Measurements from ENCODE around the gene ODAM. TPM values are rescaled to one million over a fixed set of nuclear protein-coding genes. Genes with fewer than 3 reads are reported as not detected.

The ODAM gene
- polyA plus RNA-seq, 1 experiment: not detected

DNA sequence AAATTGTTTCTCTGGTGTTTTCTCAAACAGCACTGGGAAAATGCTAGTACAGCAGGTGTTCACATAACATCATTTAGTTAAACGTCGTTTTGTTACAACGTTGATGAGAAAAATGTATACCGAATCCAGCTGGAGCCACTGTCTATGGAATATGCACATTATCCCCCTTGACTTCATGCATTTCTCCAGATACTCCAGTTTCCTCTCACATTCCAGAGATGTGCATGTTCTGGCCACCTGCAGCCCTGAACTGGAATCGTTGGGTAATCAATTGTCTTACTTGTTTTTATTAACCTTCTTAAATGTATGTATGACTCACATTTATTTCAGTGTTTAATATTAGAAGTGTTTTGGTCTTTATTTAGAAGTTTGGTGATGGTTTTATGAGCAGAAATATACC is 18.4 kb upstream of the ODAM start:
- TF ChIP-seq, protein P1, sequence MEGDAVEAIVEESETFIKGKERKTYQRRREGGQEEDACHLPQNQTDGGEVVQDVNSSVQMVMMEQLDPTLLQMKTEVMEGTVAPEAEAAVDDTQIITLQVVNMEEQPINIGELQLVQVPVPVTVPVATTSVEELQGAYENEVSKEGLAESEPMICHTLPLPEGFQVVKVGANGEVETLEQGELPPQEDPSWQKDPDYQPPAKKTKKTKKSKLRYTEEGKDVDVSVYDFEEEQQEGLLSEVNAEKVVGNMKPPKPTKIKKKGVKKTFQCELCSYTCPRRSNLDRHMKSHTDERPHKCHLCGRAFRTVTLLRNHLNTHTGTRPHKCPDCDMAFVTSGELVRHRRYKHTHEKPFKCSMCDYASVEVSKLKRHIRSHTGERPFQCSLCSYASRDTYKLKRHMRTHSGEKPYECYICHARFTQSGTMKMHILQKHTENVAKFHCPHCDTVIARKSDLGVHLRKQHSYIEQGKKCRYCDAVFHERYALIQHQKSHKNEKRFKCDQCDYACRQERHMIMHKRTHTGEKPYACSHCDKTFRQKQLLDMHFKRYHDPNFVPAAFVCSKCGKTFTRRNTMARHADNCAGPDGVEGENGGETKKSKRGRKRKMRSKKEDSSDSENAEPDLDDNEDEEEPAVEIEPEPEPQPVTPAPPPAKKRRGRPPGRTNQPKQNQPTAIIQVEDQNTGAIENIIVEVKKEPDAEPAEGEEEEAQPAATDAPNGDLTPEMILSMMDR (IDR thresholded peaks at IDR 0.05; ENCODE audit: low read depth, low read length): no peak
- H3K27ac ChIP-seq (ENCODE audit: low read depth, low read length): no peak overlapping the region
- no peaks in the 10 kb centered on the region for H3K27me3 ChIP-seq (ENCODE audit: control insufficient read depth, insufficient read depth, low read length)
- no peaks in the 10 kb centered on the region for H3K9me3 ChIP-seq (ENCODE audit: control insufficient read depth, insufficient read depth, low read length)
- H3K4me3 ChIP-seq (ENCODE audit: low read depth, low read length): no peak overlapping the region
- ChIA-PET CTCF (interaction anchor here (1.0 kb wide), 1 partner anchor 8 kb away, joined by 3 read pairs; no protein-coding TSS in a partner anchor), POLR2A (no interaction called here)
- DNase-seq (ENCODE audit: low read depth, low spot score): no peak

DNA sequence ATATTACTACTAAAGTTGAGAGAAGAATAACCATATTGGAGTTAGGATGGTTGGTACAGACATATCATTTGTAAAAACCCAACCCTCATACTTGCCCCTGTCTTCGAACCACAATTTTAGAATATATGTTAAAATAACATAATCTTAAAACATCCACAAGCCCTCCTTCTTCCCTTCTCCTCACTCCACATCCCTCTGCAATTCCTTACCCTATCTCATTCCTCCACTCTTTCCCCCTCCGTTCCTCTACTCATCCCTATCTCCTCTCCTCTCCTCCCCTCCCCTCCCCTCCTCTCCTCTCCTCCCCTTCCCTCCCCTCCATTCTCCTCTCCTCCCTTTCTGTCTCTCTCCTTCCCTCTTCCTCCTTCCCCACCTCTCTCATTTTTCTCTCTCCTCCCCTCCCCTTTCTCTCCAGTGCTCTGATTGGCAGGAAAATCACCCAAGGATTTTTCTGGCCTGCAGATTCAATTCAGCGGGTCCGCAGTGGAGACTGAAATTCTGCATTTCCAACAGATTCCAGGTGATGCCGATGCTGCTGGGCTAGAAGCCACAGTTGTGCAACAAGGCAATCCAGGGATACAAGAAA is 17.4 kb upstream of the ODAM start:
- H3K9me3 ChIP-seq (ENCODE audit: control insufficient read depth, insufficient read depth, low read length): no peaks in the 10 kb centered on the region
- CTCF ChIA-PET: no interaction called here
- TF ChIP-seq, protein P1 (IDR thresholded peaks at IDR 0.05; ENCODE audit: low read depth, low read length): no peak
- POLR2A ChIA-PET: no interaction called here
- H3K27me3 ChIP-seq (ENCODE audit: control insufficient read depth, insufficient read depth, low read length): no peaks in the 10 kb centered on the region
- no peak overlapping the region for H3K4me3 ChIP-seq (ENCODE audit: low read depth, low read length)
- no peak for DNase-seq (ENCODE audit: low read depth, low spot score)
- no peak overlapping the region for H3K27ac ChIP-seq (ENCODE audit: low read depth, low read length)

DNA sequence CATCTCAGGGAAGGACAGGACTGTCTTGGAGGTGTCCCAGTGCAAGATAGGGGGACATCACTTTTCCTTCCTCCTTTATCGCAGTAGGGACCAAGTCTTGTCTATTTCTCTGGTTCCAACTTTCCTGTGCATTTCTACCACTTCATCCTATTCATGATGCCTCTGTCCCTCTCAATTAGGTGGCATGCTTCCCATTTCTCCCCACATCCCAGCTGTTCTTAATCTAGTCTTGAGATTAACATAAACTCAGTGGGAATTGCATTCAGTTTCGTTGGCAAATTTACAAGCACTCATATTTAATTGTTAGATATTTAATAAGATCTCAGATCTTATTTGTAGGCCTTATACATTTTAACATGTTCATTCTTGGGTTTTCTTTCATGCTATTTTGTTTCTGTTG is 15.7 kb upstream of the ODAM start:
- CTCF ChIA-PET: no interaction called here
- Histone ChIP-seq H3K4me3 (ENCODE audit: low read depth, low read length) (no peak overlapping the region), H3K27me3 (ENCODE audit: control insufficient read depth, insufficient read depth, low read length) (no peaks in the 10 kb centered on the region), H3K9me3 (ENCODE audit: control insufficient read depth, insufficient read depth, low read length) (no peaks in the 10 kb centered on the region), H3K27ac (ENCODE audit: low read depth, low read length) (no peak overlapping the region)
- no peak for DNase-seq (ENCODE audit: low read depth, low spot score)
- POLR2A ChIA-PET: no interaction called here
- TF ChIP-seq, protein P1 (IDR thresholded peaks at IDR 0.05; ENCODE audit: low read depth, low read length): no peak

DNA sequence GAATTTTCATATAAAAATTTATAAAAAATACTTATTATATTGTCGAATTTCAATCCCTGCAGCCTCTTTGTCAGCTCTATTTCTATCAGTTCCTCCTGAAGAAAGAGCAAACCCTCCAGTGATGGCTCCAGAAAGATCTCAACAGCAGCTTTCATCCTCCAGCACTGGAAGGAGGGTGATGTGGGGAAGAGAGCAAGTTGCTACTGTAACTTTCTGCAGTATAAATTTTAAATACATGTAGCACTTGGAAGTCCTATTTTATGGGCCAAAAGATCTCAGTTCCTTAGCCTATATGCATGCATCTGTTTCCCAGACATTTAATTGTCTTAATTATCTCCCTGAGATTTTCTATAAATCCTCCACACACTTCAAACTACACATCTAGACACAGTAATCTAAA is 13.7 kb upstream of the ODAM start:
- ChIA-PET CTCF (interaction anchor here (0.6 to 2.2 kb wide), 5 partner anchors 11 to 301 kb away, joined by 3 to 12 read pairs (median 6); partner anchors contain the start of gene ODAM), POLR2A (no interaction called here)
- Histone ChIP-seq H3K9me3 (ENCODE audit: control insufficient read depth, insufficient read depth, low read length) (no peaks in the 10 kb centered on the region), H3K4me3 (ENCODE audit: low read depth, low read length) (no peak overlapping the region), H3K27ac (ENCODE audit: low read depth, low read length) (no peak overlapping the region), H3K27me3 (ENCODE audit: control insufficient read depth, insufficient read depth, low read length) (no peaks in the 10 kb centered on the region)
- TF ChIP-seq, protein P1 (IDR thresholded peaks at IDR 0.05; ENCODE audit: low read depth, low read length): no peak
- no peak for DNase-seq (ENCODE audit: low read depth, low spot score)

DNA sequence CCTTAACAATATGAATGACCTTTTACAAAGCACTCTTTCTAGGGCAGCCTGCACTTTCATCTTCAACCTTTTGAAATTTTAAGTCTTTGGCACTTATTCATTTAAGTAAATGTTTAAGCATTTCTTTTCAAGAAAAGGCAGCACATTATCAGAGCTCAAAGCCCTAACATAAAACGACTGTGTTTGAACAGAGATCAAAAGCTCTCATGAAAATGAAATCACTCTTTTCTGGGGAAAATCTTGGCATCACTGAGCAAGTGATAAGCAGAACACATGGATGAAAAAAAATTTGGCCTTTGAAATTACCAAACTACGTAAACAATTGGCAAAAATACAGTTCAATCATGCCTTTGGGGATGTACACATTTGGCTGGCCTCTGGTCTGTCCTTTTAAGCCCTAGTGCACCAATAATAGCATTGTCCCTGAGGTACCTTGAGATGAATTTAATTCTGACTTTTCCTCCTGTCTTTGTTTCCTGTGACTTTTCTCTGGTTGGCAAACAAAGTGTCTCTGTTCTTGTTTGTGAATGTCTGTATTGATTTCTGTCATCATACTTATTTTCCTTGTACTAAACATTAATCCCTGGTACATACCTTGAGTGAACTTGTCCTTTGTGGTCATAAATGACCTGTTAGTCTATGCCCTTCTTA is 12.9 kb upstream of the ODAM start:
- Histone ChIP-seq H3K9me3 (ENCODE audit: control insufficient read depth, insufficient read depth, low read length) (no peaks in the 10 kb centered on the region), H3K27ac (ENCODE audit: low read depth, low read length) (no peak overlapping the region), H3K27me3 (ENCODE audit: control insufficient read depth, insufficient read depth, low read length) (no peaks in the 10 kb centered on the region), H3K4me3 (ENCODE audit: low read depth, low read length) (no peak overlapping the region)
- no peak for DNase-seq (ENCODE audit: low read depth, low spot score)
- TF ChIP-seq, protein P1 (IDR thresholded peaks at IDR 0.05; ENCODE audit: low read depth, low read length): no peak
- CTCF ChIA-PET: interaction anchor here (0.6 to 2.7 kb wide), 14 partner anchors 11 to 865 kb away, joined by 3 to 12 read pairs (median 6); partner anchors contain the start of gene ODAM
- POLR2A ChIA-PET: no interaction called here

All from AG04450 (cell line).